Astrocyte (in vitro differentiated cells and primary cell): ENCODE results near the gene LRRC61. TPM values are rescaled to one million over a fixed set of nuclear protein-coding genes. Genes with fewer than 3 reads are reported as not detected.

ENCODE experiments used
- DNase-seq: peaks from one replicate; pipeline ENCODE4 v3.0.0-alpha.2; 2010; ENCODE audit warnings: low read depth
- FAIRE-seq: peaks from 2 replicates; lab custom pipeline; 2011; peaks lifted over from hg19 to GRCh38; lab: Jason Lieb, UNC
- H2AFZ ChIP-seq: 2 replicates; pipeline ENCODE4 v1.6.0; 2012; ENCODE audit warnings: low read depth, low read length, inconsistent platforms
- H3K27ac ChIP-seq: 2 replicates; pipeline ENCODE4 v1.5.1; 2011; ENCODE audit warnings: low read depth, low read length, inconsistent platforms
- H3K27me3 ChIP-seq: 2 replicates; pipeline ENCODE4 v1.6.0; 2011; ENCODE audit warnings: low read length, inconsistent platforms; ENCODE audit not compliant: insufficient read depth
- H3K36me3 ChIP-seq: 2 replicates; pipeline ENCODE4 v1.5.1; 2011; ENCODE audit warnings: low read length, inconsistent platforms; ENCODE audit not compliant: insufficient read depth
- H3K4me1 ChIP-seq: 2 replicates; pipeline ENCODE4 v1.5.1; 2011; ENCODE audit warnings: low read length, inconsistent platforms; ENCODE audit not compliant: insufficient read depth
- H3K4me2 ChIP-seq: 2 replicates; pipeline ENCODE4 v1.6.0; 2012; ENCODE audit warnings: low read length, inconsistent platforms
- H3K4me3 ChIP-seq: 2 replicates; pipeline ENCODE4 v1.5.1; 2011; ENCODE audit warnings: low read depth, mild to moderate bottlenecking, low read length, inconsistent platforms; ENCODE audit not compliant: insufficient read depth
- H3K79me2 ChIP-seq: 2 replicates; pipeline ENCODE4 v1.6.0; 2012; ENCODE audit warnings: mild to moderate bottlenecking, low read length, inconsistent platforms; ENCODE audit not compliant: insufficient read depth
- H3K9ac ChIP-seq: 2 replicates; pipeline ENCODE4 v1.6.0; 2012; ENCODE audit warnings: mild to moderate bottlenecking, low read length, inconsistent platforms
- H3K9me3 ChIP-seq: 2 replicates; pipeline ENCODE4 v1.5.1; 2012; ENCODE audit warnings: low read depth, mild to moderate bottlenecking, low read length, inconsistent platforms; ENCODE audit not compliant: insufficient read depth
- H4K20me1 ChIP-seq: 2 replicates; pipeline ENCODE4 v1.6.0; 2012; ENCODE audit warnings: low read length, inconsistent platforms; ENCODE audit not compliant: insufficient read depth
- H3K27ac Mint-ChIP-seq: one replicate; pipeline ENCODE4 v1.8.0; 2021; ENCODE audit warnings: mild to moderate bottlenecking, mixed read lengths; ENCODE audit not compliant: unreplicated experiment
- H3K27me3 Mint-ChIP-seq: one replicate; pipeline ENCODE4 v1.8.0; 2021; ENCODE audit warnings: low read depth, mixed read lengths; ENCODE audit not compliant: unreplicated experiment
- H3K36me3 Mint-ChIP-seq: one replicate; pipeline ENCODE4 v1.8.0; 2021; ENCODE audit warnings: low read depth, mixed read lengths; ENCODE audit not compliant: unreplicated experiment
- H3K4me1 Mint-ChIP-seq: one replicate; pipeline ENCODE4 v1.8.0; 2021; ENCODE audit warnings: low read depth, mixed read lengths; ENCODE audit not compliant: unreplicated experiment
- H3K4me3 Mint-ChIP-seq: one replicate; pipeline ENCODE4 v1.8.0; 2021; ENCODE audit warnings: mild to moderate bottlenecking, moderate library complexity, mixed read lengths; ENCODE audit not compliant: unreplicated experiment
- H3K9me3 Mint-ChIP-seq: one replicate; pipeline ENCODE4 v1.8.0; 2021; ENCODE audit warnings: mild to moderate bottlenecking, mixed read lengths; ENCODE audit not compliant: unreplicated experiment
- EZH2 ChIP-seq: IDR thresholded peaks from 2 replicates; pipeline ENCODE4 v1.6.1; 2012; ENCODE audit warnings: mild to moderate bottlenecking, low read length, inconsistent platforms; ENCODE audit not compliant: insufficient read depth
- total RNA-seq: library from RNA; stranded (reverse); gene quantifications from 2 replicates; pipeline ENCODE4 v1.2.1, GENCODE V29; 2021
- TF ChIP-seq, protein P1 (sequence below): IDR thresholded peaks from 2 replicates; pipeline ENCODE4 v1.5.1; 2011; ENCODE audit warnings: low read depth, mild to moderate bottlenecking, inconsistent platforms, low read length, moderate library complexity; ENCODE audit not compliant: insufficient read depth

Gene LRRC61
- total RNA-seq, 1 donor from 2014 or later, result 0.45 TPM

DNA sequence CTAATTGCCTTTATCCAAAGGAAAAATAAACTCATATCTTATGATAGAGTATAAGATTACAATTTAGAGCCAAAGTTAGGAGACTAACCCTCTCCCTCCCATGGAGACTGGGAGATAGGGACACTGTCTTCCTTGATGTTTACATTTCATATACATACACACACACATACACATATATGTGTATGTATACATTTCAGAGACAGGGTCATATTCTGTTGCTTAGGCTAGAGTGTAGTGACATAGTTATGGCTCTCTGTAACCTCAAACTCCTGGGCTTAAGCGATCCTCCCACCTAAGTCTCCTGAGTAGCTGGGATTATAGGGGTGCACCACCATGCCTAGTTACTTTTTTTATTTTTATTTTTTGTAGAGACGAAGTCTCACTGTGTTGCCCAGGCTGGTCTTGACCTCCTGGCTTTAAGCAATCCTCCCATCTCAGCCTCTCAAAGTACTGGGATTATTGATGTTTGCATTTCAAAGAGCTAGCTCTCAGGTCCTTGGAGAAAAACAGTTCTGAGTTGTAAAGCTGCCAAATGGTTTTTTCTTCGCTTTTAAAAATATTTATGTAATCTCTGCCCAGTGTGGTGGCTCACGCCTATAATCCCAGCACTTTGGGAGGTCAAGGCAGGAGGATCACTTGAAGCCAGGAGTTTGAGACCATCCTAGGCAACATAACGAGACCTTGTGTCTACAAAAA lies 37.4 kb downstream of the LRRC61 start:
- Histone ChIP-seq H4K20me1 (no peaks in the 10 kb centered on the region), H3K27me3 (no peaks in the 10 kb centered on the region), H3K4me2 (no peak overlapping the region), H3K36me3 (no peaks in the 10 kb centered on the region), H3K9ac (peak overlapping the region; percentile 12), H3K79me2 (no peaks in the 10 kb centered on the region), H3K4me3 (no peak overlapping the region), H3K27ac (no peak overlapping the region), H3K4me1 (peaks cover 2% of the 10 kb centered on the region), H3K9me3 (no peaks in the 10 kb centered on the region), H2AFZ (no peak overlapping the region)
- Mint-ChIP-seq H3K27me3 (peaks cover 3% of the 10 kb centered on the region), H3K4me1 (peaks cover 9% of the 10 kb centered on the region), H3K9me3 (no peaks in the 10 kb centered on the region), H3K36me3 (no peaks in the 10 kb centered on the region), H3K4me3 (no peak overlapping the region), H3K27ac (no peak overlapping the region)
- DNase-seq (no peak), FAIRE-seq (no peak)
- TF ChIP-seq EZH2, result no peak
- TF ChIP-seq, protein P1, sequence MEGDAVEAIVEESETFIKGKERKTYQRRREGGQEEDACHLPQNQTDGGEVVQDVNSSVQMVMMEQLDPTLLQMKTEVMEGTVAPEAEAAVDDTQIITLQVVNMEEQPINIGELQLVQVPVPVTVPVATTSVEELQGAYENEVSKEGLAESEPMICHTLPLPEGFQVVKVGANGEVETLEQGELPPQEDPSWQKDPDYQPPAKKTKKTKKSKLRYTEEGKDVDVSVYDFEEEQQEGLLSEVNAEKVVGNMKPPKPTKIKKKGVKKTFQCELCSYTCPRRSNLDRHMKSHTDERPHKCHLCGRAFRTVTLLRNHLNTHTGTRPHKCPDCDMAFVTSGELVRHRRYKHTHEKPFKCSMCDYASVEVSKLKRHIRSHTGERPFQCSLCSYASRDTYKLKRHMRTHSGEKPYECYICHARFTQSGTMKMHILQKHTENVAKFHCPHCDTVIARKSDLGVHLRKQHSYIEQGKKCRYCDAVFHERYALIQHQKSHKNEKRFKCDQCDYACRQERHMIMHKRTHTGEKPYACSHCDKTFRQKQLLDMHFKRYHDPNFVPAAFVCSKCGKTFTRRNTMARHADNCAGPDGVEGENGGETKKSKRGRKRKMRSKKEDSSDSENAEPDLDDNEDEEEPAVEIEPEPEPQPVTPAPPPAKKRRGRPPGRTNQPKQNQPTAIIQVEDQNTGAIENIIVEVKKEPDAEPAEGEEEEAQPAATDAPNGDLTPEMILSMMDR, result no peak

DNA sequence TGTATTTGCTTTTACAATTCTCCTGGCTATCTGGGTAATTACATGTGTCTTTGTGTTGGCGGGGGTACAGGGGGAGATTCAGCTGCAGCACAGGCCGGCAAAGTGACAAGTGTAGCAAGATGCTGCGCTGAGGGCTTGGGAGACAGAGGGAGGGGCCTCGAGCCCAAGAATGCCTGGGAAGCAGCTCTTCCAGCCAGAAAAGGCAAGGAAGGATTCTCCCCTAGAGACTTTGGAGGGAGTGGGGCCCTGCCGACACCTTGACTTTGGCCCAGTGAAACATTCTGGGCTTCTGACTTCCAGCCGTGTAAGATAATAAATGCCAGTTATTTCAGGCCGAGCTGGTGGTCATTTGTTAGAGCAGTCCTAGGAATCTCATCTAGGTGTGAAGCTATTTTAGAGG lies 38.2 kb downstream of the LRRC61 start:
- Mint-ChIP-seq H3K27ac (no peak overlapping the region), H3K36me3 (no peaks in the 10 kb centered on the region), H3K27me3 (peaks cover 3% of the 10 kb centered on the region), H3K4me1 (peaks cover 9% of the 10 kb centered on the region), H3K9me3 (no peaks in the 10 kb centered on the region), H3K4me3 (no peak overlapping the region)
- no peaks in the 10 kb centered on the region for H3K36me3 ChIP-seq
- H3K4me1 ChIP-seq, result peaks cover 2% of the 10 kb centered on the region
- FAIRE-seq, result no peak
- no peaks in the 10 kb centered on the region for H4K20me1 ChIP-seq
- H3K9me3 ChIP-seq, result no peaks in the 10 kb centered on the region
- H3K4me3 ChIP-seq, result no peak overlapping the region
- no peak overlapping the region for H3K27ac ChIP-seq
- no peak overlapping the region for H2AFZ ChIP-seq
- H3K9ac ChIP-seq, result no peak overlapping the region
- H3K79me2 ChIP-seq, result no peaks in the 10 kb centered on the region
- H3K27me3 ChIP-seq, result no peaks in the 10 kb centered on the region
- no peak for DNase-seq
- no peak for TF ChIP-seq EZH2
- TF ChIP-seq, protein P1, result no peak
- no peak overlapping the region for H3K4me2 ChIP-seq
